Kidney epithelial cell (primary cell): Measurements from ENCODE around the gene TMEM212. TPM values are rescaled to one million over a fixed set of nuclear protein-coding genes. Genes with fewer than 3 reads are reported as not detected.

ENCODE experiments used
- DNase-seq: peaks from one replicate; pipeline ENCODE4 v3.0.0-alpha.2; 2010; ENCODE audit warnings: low read depth
- H3K27me3 ChIP-seq: 2 replicates; pipeline ENCODE4 v1.6.0; 2011; ENCODE audit warnings: low read length; ENCODE audit not compliant: control insufficient read depth, insufficient read depth
- H3K36me3 ChIP-seq: 2 replicates; pipeline ENCODE4 v1.5.1; 2011; ENCODE audit warnings: low read length; ENCODE audit not compliant: control insufficient read depth, insufficient read depth
- H3K4me3 ChIP-seq: 2 replicates; pipeline ENCODE4 v1.5.1; 2011; ENCODE audit warnings: low read depth, mild to moderate bottlenecking, control low read depth, low read length
- total RNA-seq: library from RNA; depleted of rRNA; stranded (reverse); fragments of >200 nt; gene quantifications from 2 replicates; pipeline ENCODE4 v1.2.3, GENCODE V29; 2015
- TF ChIP-seq, protein P1 (sequence below): IDR thresholded peaks from 2 replicates; pipeline ENCODE4 v1.5.1; 2011; ENCODE audit warnings: mild to moderate bottlenecking, moderate library complexity, low read length, control low read depth, inconsistent platforms; ENCODE audit not compliant: insufficient read depth, poor library complexity, severe bottlenecking

TMEM212 gene
- total RNA-seq, 1 donor from 2014 or later = not detected

- Histone ChIP-seq H3K27me3 (no peaks in the 10 kb centered on the region), H3K36me3 (no peaks in the 10 kb centered on the region), H3K4me3 (no peak overlapping the region)
- peak; percentile 76 for DNase-seq
- TF ChIP-seq, protein P1, sequence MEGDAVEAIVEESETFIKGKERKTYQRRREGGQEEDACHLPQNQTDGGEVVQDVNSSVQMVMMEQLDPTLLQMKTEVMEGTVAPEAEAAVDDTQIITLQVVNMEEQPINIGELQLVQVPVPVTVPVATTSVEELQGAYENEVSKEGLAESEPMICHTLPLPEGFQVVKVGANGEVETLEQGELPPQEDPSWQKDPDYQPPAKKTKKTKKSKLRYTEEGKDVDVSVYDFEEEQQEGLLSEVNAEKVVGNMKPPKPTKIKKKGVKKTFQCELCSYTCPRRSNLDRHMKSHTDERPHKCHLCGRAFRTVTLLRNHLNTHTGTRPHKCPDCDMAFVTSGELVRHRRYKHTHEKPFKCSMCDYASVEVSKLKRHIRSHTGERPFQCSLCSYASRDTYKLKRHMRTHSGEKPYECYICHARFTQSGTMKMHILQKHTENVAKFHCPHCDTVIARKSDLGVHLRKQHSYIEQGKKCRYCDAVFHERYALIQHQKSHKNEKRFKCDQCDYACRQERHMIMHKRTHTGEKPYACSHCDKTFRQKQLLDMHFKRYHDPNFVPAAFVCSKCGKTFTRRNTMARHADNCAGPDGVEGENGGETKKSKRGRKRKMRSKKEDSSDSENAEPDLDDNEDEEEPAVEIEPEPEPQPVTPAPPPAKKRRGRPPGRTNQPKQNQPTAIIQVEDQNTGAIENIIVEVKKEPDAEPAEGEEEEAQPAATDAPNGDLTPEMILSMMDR = no peak
Measured at GRCh38 chr3:171876680-171877147, 33.6 kb downstream of the TMEM212 start.

DNA sequence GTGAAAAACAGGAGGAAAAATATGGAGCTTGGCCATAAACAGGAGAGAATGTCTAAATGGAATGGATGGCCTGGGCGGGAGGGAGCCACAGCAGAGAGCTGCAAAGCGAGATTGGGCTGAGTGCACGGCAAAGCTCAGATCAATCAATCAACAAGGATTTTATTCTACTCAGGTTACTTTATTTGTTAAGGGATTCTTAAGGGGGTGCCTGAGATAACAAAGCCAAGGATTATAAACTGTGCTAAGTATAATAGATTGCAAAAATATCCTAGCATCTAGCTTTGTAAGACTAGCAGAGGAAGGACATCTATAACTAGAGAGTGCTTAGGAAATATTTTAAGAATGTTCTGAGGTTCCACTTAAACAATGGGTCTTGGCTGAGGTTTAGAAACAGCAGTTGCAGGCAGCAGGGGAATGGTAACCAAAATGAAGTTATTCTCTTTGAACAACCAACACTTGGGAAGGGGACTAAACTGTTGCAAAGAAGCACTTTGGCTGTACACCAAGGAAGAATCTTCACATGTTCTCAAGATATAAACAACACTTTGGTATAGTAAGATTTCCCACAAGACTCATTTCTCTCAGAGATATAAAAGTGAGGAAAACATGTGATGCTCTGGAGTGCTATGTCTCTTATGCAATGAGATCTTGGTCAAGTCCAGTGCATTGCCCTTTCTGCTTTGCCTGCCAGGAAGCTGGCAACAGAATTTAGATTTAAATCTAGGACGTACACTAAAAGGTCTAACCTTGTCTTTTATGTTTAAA is 35.5 kb downstream of the TMEM212 start:
- H3K27me3 ChIP-seq = no peaks in the 10 kb centered on the region
- H3K4me3 ChIP-seq = no peak overlapping the region
- TF ChIP-seq, protein P1 = no peak
- H3K36me3 ChIP-seq = no peaks in the 10 kb centered on the region
- DNase-seq = no peak

DNA sequence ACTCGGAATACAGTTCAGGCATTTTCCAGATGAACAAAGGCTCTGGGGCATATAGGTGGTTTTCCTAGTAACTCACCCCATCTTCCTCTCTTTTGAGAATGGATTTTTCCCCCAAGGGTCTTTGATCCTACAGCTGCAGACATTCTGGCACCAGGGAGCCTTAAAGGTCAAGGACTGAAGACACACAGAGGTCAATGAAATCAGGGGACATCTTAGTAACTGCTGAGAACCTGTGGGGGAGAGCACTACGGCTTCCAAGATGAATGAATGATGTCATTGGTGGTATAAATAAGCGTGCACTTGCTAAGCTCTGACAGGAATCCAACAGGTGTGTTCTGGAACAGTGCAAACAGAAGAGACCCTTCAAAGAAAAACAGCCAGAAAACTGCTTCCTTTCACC is 36.3 kb downstream of the TMEM212 start:
- TF ChIP-seq, protein P1 = no peak
- no peak overlapping the region for H3K4me3 ChIP-seq
- H3K27me3 ChIP-seq = no peaks in the 10 kb centered on the region
- H3K36me3 ChIP-seq = no peaks in the 10 kb centered on the region
- no peak for DNase-seq

- Histone ChIP-seq H3K4me3 (no peak overlapping the region), H3K36me3 (no peaks in the 10 kb centered on the region), H3K27me3 (no peaks in the 10 kb centered on the region)
- TF ChIP-seq, protein P1 = no peak
- DNase-seq = no peak
Measured at GRCh38 chr3:171880101-171880870, 37.1 kb downstream of the TMEM212 start.

- H3K4me3 ChIP-seq = no peak overlapping the region
- H3K36me3 ChIP-seq = no peaks in the 10 kb centered on the region
- no peaks in the 10 kb centered on the region for H3K27me3 ChIP-seq
- TF ChIP-seq, protein P1 = no peak
- DNase-seq = no peak
Measured at GRCh38 chr3:171881251-171881650, 38.1 kb downstream of the TMEM212 start.
